GM13977 (cell line): Measurements from ENCODE around the gene CBX4.
A peak's percentile ranks its signal among the peaks of the same experiment; 100 is the strongest.

Experiments
- DNase-seq: peaks from one replicate; pipeline ENCODE4 v3.0.0; 2012; ENCODE audit warnings: low spot score
- CTCF ChIP-seq: IDR thresholded peaks from 2 replicates; pipeline ENCODE4 v1.5.1; 2012; ENCODE audit warnings: mild to moderate bottlenecking, control low read depth; ENCODE audit not compliant: insufficient read depth; ENCODE audit errors: extremely low read depth, missing control alignments
- in situ Hi-C: fragments of 300-500 bp; cut with MboI; formaldehyde crosslinking; loops from one replicate; pipeline ENCODE4 v1.12.0; 2022; ENCODE audit warnings: low sequenced_read_pairs, low pct_unique_long_range_greater_than_20kb, mixed read lengths, inconsistent platforms; ENCODE audit not compliant: unreplicated experiment

Gene CBX4

GRCh38 chr17:79818026-79818758 lies 21.0 kb downstream of the CBX4 start:
- in situ Hi-C loops = no loop called here
- TF ChIP-seq CTCF = no peak
- no peak for DNase-seq

DNA sequence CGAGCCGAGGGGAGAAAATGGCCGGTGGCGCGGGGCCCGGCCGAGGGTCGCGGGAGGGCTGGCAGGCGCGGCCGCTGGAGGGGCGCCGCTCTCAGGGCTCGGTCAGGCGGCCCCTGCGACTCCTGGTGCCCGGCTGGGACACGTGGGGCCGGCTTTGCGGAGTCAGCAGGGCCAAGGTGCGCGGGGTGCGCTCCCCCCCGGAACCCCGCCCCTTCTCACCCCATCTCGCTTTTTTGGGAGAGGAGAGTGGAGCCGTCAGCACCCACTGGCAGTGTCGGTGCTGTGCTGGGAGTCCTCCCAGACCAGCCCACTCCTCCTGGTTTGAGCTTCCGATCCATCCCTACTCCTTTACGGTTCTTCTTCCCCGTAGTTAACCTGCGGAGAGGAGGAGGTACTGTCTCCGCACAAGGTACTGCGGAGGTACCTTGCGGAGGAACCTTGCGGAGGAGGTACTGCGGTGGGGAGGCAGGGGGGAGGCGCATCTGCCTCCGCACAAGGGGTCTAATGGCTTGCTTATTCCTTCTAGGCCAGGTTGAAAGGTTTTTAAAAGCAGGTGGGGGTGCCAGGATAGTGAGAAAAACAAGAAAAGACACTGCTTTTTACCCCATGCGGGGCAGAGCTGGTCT lies 23.3 kb downstream of the CBX4 start:
- no peak for DNase-seq
- no peak for TF ChIP-seq CTCF
- in situ Hi-C loops = no loop called here

- no peak for DNase-seq
- in situ Hi-C loops = no loop called here
- no peak for TF ChIP-seq CTCF
Measured at GRCh38 chr17:79814974-79815835, 24.0 kb downstream of the CBX4 start.

DNA sequence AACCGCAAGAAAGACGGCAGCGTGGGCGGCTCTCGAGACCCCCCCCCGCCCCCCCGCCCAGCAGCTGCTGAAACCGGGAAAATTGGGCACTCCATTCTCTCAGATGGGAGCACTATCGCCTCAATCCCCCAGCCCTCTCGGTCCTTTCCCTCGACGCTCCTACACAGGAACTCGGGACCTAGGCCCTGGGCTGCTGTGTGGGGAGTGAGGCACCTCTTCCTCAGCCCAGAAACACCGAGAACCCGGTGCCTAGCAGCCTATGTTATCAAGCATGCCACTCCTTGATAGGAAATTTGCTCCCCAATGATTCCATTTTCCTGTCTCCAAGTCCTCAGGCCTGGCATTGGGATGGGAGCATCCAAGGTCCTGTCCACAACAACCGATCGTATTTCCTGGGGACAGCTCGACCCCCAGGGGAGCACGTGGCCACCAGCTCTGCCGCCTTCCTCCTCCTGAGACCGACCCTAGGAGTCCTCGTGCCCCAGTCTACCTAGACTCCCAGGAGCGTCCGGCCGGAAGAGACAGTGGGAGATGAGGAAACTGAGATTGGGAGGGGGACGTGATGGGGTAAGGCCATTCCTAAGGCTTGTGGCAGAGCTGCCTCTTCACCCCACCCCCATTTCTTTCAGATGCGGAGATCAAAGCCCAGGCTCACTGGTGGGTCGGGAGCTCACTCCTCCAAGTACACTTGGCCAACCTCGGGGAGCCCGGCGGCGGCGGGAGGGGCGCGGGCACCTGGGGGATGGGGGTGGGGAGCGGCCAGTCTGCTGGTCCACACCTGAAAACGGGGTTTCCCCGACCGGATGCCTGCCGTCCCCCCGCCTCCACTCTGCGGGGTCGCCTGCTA lies 24.9 kb downstream of the CBX4 start:
- DNase-seq = no peak
- TF ChIP-seq CTCF = no peak
- in situ Hi-C loops = no loop called here

- in situ Hi-C loops = no loop called here
- TF ChIP-seq CTCF = no peak
- DNase-seq = peak; percentile 76
Measured at GRCh38 chr17:79813297-79814126, 25.7 kb downstream of the CBX4 start.
